ENCODE results near the gene TOLLIP. TPM values are rescaled to one million over a fixed set of nuclear protein-coding genes. Genes with fewer than 3 reads are reported as not detected.
"Not testable (repeated sequence)": the region's sequence is repeated elsewhere in the genome, so short reads cannot be mapped to it uniquely, and the experiment has no call there.

The TOLLIP gene
- total RNA-seq, 2 donors from 2014 or later, result 40.2 to 56.3 TPM

DNA sequence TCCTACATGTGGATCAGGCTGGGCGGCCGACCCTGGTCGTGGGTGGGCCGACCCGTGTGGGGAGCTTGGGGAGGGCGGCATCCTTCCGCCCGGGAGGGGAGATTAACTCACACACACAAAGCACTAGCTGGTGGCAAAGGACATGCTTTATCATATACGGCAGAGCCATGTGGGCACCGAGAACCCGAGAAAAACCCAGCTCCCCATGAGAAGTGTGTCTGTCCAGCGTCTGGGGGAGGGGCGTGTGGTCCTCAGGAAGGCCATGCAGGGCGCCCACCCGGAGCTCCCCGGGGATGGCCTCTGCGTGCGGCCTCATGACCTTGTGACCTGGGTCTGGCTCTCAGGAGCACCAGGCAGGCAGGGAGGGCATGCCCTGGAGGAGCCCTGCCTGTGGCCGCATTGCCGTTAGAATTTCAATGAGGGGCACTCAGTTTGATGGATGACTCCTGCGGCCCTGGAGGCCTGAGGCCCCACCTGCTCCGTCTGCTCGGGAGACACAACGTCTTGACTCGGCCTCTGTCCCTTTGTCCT lies 39.4 kb upstream of the TOLLIP start:
- DNase-seq (no peak), ATAC-seq (no peak)
- H3K27me3 Mint-ChIP-seq, result peaks cover 7% of the 10 kb centered on the region
- H3K4me1 Mint-ChIP-seq, result peaks cover 2% of the 10 kb centered on the region
- no peak overlapping the region for H3K4me3 Mint-ChIP-seq
- H3K9me3 ChIP-seq (ENCODE audit: control insufficient read depth, low read length, poor library complexity, severe bottlenecking), result no peaks in the 10 kb centered on the region
- H3K36me3 Mint-ChIP-seq (ENCODE audit: low read depth), result no peaks in the 10 kb centered on the region
- no peak overlapping the region for H3K27ac Mint-ChIP-seq

DNA sequence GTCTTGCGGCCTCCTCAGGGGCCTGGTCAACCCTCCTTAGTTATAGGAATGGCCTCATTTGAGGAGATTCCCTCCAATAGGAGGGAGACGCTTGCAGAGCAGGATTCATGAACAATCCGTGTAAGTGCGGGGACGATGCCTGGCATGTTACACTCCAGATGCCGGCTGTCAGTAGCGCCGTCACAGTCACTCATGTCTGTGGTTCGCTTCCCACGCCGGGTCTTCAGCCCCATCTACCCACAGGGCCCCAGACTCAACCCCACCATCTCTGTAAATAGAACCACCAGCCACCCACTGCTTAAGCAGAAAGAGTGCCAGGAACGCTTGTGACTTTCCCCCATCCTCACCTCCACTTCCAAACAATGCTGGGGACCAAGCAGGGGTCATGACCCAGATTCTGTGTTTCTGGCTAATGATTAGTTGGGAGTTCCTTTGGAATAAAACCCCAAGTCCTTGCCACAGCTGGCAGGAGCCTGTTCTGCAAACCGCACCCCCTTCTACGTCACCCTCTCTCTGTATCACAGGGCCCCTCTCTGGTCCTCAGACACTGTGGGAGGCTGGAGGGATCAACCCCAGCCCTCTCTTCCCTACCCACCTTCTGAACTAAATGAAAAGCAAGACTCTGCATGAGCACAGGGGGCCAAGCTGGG lies 38.8 kb upstream of the TOLLIP start:
- H3K27ac Mint-ChIP-seq, result no peak overlapping the region
- no peak for ATAC-seq
- peaks cover 2% of the 10 kb centered on the region for H3K27me3 Mint-ChIP-seq
- H3K9me3 ChIP-seq (ENCODE audit: control insufficient read depth, low read length, poor library complexity, severe bottlenecking), result no peaks in the 10 kb centered on the region
- no peak overlapping the region for H3K4me3 Mint-ChIP-seq
- peaks cover 2% of the 10 kb centered on the region for H3K4me1 Mint-ChIP-seq
- H3K36me3 Mint-ChIP-seq (ENCODE audit: low read depth), result no peaks in the 10 kb centered on the region
- DNase-seq, result no peak

DNA sequence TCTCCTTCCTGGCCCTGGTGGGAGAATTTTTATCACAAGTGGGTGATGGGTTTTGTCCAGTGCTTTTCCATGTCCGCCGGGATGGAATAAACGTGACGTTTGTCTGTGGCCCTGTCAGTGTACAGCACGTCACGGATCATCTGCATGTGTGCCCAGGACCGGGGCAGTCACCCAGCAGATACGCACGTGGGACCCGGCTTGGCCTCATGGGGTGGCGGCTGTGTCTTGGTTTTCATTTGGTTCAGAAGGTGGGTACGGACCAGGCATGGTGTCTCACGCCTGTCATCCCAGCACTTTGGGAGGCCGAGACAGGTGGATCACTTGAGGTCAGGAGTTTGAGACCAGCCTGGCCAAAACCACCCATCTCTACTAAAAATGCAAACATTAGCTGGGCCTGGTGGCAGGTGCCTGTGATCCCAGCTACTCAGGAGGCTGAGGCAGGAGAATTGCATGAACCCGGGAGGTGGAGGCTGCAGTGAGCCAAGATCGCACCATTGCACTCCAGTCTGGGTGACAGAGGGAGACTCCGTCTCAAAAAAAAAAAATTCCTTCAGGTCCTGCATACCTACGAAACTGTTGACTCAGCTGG lies 38.1 kb upstream of the TOLLIP start:
- H3K4me1 Mint-ChIP-seq; H3K36me3 Mint-ChIP-seq (ENCODE audit: low read depth); H3K27me3 Mint-ChIP-seq; ATAC-seq; H3K4me3 Mint-ChIP-seq; H3K27ac Mint-ChIP-seq; DNase-seq; H3K9me3 ChIP-seq (ENCODE audit: control insufficient read depth, low read length, poor library complexity, severe bottlenecking): not testable (repeated sequence)

DNA sequence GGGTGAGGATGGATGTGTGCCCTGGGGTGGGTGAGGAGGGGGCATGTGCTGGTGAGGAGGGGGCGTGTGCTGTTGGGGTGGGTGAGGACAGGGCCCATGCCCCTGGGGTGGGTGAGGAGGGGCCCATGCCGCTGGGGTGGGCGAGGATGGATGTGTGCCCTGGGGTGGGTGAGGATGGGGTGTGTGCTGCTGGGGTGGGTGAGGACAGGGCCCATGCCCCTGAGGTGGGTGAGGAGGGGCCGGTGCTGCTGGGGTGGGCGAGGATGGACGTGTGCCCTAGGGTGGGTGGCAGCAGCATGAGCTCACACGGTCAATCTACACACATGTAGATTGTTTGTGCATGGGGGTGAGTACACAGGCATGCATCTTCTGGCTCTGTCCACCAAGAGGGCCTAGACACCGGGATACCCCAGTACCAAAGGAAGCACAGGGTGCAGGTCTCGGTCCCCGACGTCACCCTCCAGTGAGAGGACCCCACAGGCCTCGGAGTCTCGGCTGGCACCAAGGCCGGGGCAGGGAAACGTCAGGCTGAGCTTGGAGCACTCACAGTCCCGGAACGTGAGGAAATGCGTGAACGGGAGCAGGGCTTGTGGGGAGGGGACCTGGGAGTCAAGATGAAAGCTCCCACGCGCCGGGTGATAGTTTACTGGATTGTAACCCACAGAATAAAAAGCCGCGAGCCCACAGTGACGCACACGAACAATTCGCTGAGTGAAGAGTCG lies 37.4 kb upstream of the TOLLIP start:
- no peaks in the 10 kb centered on the region for H3K27me3 Mint-ChIP-seq
- H3K36me3 Mint-ChIP-seq (ENCODE audit: low read depth), result no peaks in the 10 kb centered on the region
- peaks cover 2% of the 10 kb centered on the region for H3K4me1 Mint-ChIP-seq
- DNase-seq (no peak), ATAC-seq (no peak)
- H3K27ac Mint-ChIP-seq, result no peak overlapping the region
- no peak overlapping the region for H3K4me3 Mint-ChIP-seq
- no peaks in the 10 kb centered on the region for H3K9me3 ChIP-seq (ENCODE audit: control insufficient read depth, low read length, poor library complexity, severe bottlenecking)

DNA sequence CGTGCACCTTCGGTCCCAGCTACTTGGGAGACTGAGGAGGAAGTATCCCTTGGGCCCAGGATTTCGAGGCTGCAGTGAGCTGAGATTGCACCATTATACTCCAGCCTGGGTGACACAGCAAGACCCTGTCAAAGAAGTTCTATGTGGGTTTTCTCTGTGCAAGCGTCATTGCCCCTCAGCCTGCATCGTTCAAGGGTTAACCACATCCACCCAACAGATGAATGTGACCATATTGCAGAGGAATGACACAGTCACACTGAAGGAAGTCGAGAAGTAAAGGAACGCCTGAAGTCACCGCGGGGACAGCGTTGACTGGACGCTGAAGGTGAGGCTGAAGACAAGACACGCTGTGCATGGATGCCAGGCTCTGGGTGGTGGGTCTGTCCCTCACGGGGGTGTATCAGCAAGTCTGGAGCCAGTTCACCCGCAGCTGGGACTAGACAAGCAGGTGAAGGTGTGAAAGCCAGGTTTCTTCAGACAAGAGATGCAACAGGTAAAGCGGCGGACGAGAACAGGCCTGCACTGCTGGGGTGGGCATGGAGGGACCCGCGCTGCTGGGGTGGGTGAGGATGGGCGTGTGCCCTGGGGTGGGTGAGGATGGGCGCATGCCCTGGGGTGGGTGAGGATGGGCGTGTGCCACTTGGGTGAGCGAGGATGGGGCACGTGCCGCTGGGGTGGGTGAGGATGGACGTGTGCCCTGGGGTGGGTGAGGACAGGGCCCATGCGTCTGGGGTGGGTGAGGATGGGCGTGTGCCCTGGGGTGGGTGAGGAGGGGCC lies 36.5 kb upstream of the TOLLIP start:
- H3K9me3 ChIP-seq (ENCODE audit: control insufficient read depth, low read length, poor library complexity, severe bottlenecking), result no peaks in the 10 kb centered on the region
- Mint-ChIP-seq H3K4me1 (peaks cover 2% of the 10 kb centered on the region), H3K27ac (no peak overlapping the region), H3K36me3 (ENCODE audit: low read depth) (no peaks in the 10 kb centered on the region), H3K27me3 (no peaks in the 10 kb centered on the region), H3K4me3 (no peak overlapping the region)
- ATAC-seq (no peak), DNase-seq (no peak)

DNA sequence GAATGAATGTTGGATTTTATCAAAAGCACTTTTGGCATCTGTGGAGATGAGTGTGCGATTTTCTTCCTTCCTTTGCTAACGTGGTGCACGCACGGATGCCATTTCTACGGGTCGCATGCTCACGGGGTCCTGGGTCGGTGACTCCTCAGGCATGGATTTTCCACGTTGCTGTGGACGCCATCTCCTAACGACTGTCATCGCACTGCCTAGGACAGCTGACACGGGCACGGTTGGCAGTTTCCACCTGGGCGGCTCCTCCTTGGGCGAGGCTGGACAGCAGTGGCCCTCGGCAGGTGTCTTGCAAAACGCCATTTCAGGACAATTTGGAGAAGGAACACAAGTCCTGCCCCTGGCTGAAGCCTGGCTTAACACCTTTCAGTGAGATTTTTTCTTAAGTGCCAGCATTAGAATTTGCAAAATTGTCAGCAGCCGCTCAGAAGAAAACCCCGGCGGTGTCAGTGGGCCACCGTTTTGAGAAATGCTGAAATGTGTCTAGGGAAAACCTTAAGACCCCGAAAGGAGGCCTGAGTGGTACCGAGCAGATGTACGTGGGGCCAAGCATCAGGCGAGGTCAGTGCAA lies 34.7 kb upstream of the TOLLIP start:
- ATAC-seq, result no peak
- H3K9me3 ChIP-seq (ENCODE audit: control insufficient read depth, low read length, poor library complexity, severe bottlenecking), result no peaks in the 10 kb centered on the region
- DNase-seq, result no peak
- Mint-ChIP-seq H3K27me3 (no peaks in the 10 kb centered on the region), H3K36me3 (ENCODE audit: low read depth) (no peaks in the 10 kb centered on the region), H3K4me3 (no peak overlapping the region), H3K4me1 (peaks cover 2% of the 10 kb centered on the region), H3K27ac (no peak overlapping the region)

DNA sequence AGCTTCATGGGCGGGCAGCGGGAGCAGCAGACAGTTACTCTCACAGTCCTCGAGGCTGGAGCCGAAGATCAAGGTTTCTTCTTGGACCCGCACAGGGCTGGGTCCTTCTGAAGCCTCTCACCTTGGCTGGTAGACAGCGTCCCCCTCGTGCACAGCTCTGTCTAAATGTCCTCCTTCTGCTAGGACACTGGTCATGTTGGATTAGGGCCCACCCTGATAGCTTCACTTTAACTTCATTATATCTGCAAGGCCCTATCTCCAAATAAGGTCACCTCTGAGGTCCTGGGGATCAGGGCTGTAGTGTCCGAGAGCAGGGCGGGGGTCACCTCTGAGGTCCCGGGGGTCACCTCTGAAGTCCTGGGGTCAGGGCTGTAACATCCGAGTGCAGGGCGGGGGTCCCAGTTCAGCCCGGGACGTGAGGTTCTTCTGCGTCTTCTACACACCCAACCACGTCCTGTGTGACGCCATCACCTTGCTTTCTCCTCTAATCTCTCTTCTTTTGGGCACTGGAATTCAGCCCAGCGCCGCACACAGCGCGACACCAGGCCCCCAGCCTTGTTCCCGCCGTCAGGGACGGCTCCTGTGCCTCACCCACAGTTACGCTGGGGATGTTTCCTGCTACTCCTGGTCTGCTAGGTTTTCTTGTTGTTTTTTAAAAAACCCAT lies 34.1 kb upstream of the TOLLIP start:
- no peaks in the 10 kb centered on the region for H3K9me3 ChIP-seq (ENCODE audit: control insufficient read depth, low read length, poor library complexity, severe bottlenecking)
- Mint-ChIP-seq H3K27ac (no peak overlapping the region), H3K27me3 (no peaks in the 10 kb centered on the region), H3K4me3 (no peak overlapping the region), H3K36me3 (ENCODE audit: low read depth) (no peaks in the 10 kb centered on the region), H3K4me1 (peaks cover 2% of the 10 kb centered on the region)
- ATAC-seq, result no peak
- no peak for DNase-seq

DNA sequence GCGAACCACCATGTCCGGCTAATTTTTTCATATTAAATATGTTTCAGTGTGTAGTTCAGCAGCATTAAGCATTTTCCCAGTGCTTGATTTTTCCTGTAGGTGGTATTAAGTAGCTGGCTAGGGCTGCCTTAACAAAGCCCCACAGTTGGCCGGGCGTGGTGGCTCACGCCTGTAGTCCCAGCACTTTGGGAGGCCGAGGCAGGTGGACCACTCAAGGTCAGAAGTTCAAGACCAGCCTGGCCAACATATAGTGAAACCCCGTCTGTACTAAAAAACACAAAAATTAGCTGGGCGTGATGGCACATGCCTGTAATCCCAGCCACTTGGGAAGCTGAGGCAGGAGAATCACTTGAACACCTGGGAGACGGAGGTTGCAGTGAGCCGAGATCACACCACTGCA lies 33.5 kb upstream of the TOLLIP start:
- H3K36me3 Mint-ChIP-seq (ENCODE audit: low read depth), result no peaks in the 10 kb centered on the region
- H3K9me3 ChIP-seq (ENCODE audit: control insufficient read depth, low read length, poor library complexity, severe bottlenecking), result no peaks in the 10 kb centered on the region
- ATAC-seq, result no peak
- H3K4me3 Mint-ChIP-seq, result no peak overlapping the region
- no peak overlapping the region for H3K27ac Mint-ChIP-seq
- H3K27me3 Mint-ChIP-seq, result no peaks in the 10 kb centered on the region
- H3K4me1 Mint-ChIP-seq, result peaks cover 2% of the 10 kb centered on the region
- DNase-seq, result no peak

DNA sequence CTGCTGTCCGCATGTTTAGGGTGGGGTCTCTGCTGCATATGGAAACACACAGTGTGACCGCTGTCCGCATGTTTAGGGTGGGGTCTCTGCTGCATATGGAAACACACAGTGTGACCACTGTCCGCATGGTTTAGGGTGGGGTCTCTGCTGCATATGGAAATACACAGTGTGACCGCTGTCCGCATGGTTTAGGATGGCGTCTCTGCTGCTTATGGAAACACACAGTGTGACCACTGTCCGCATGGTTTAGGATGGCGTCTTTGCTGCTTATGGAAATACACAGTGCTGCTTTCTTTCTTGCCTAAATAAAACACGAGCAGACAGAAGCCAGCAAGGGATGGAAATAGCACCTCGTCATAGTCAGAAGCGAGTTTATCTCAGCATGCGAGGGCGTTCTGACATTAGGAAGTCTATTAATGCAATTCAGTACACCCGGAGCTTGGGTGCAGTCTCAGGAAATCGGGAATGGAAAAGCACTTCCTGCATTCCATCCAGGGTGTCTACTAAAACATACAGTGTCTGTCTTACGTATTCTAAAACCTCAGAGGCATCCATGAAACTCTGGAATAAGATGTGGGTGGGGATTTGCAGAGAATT lies 32.6 kb upstream of the TOLLIP start:
- no peaks in the 10 kb centered on the region for H3K9me3 ChIP-seq (ENCODE audit: control insufficient read depth, low read length, poor library complexity, severe bottlenecking)
- Mint-ChIP-seq H3K27me3 (no peaks in the 10 kb centered on the region), H3K4me1 (peaks cover 2% of the 10 kb centered on the region), H3K36me3 (ENCODE audit: low read depth) (no peaks in the 10 kb centered on the region), H3K4me3 (no peak overlapping the region), H3K27ac (no peak overlapping the region)
- DNase-seq, result no peak
- ATAC-seq, result no peak

DNA sequence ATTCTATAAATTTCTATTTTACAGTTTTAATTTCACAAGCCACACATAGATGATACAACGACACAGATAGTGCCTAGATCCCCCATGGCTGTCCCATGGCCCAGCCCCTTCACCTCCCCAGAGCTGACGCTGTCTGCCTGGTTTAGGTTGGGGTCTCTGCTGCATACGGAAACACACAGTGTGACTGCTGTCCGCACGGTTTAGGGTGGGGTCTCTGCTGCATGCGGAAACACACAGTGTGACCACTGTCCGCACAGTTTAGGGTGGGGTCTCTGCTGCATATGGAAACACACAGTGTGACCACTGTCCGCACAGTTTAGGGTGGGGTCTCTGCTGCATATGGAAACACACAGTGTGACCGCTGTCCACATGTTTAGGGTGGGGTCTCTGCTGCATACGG lies 31.8 kb upstream of the TOLLIP start:
- H3K27ac Mint-ChIP-seq; H3K4me3 Mint-ChIP-seq; DNase-seq; H3K4me1 Mint-ChIP-seq; H3K36me3 Mint-ChIP-seq (ENCODE audit: low read depth); H3K9me3 ChIP-seq (ENCODE audit: control insufficient read depth, low read length, poor library complexity, severe bottlenecking); H3K27me3 Mint-ChIP-seq; ATAC-seq: not testable (repeated sequence)

DNA sequence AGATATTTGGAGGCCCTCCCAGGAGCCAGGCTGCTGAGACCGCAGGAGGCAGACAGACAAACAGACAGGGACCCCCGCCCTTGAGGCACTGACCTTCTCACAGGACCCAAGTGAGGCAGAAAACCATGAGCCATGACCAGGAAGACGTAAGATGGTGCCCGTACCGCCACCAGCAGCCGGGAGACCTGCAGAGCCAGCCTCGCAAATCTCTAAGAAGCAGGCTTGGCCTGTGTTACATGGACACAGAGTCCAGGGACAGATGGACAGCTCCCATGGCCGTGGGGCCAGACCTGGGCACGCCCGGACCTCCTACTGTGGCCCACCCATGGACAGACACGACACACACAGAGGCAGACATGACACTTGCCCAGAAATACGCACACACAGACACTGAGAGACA lies 30.7 kb upstream of the TOLLIP start:
- Mint-ChIP-seq H3K27me3 (no peaks in the 10 kb centered on the region), H3K36me3 (ENCODE audit: low read depth) (no peaks in the 10 kb centered on the region), H3K27ac (no peak overlapping the region), H3K4me1 (no peaks in the 10 kb centered on the region), H3K4me3 (no peak overlapping the region)
- no peaks in the 10 kb centered on the region for H3K9me3 ChIP-seq (ENCODE audit: control insufficient read depth, low read length, poor library complexity, severe bottlenecking)
- ATAC-seq (no peak), DNase-seq (no peak)

DNA sequence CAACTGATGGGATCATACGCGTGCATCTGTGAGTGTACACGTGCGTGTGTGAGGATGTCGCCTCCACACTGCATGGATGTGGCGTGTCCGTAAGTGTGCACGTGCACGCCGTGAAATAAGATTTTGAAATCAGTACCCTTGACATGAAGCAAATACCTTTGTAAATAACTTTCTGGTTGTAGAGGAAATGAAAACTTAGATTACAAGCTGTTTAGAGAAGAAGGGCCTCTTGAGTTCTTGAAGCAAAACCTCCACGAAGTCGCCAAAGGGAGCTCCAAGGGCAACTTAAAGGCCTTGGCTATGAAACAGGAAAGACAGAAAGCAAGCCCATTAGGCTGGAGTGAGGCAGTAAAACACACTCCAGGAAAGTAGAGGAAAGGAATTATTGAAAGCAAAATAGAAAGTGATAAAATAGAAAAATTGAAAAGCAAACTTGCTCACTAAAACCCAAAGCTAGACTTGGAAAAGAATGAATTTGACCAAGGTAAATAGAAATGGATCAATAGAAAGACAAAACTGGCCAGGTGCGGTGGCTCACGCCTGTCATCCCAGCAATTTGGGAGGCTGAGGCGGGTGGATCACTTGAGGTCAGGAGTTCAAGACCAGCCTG lies 29.7 kb upstream of the TOLLIP start:
- Mint-ChIP-seq H3K36me3 (ENCODE audit: low read depth) (no peaks in the 10 kb centered on the region), H3K4me1 (no peaks in the 10 kb centered on the region), H3K27me3 (no peaks in the 10 kb centered on the region), H3K4me3 (no peak overlapping the region), H3K27ac (no peak overlapping the region)
- no peaks in the 10 kb centered on the region for H3K9me3 ChIP-seq (ENCODE audit: control insufficient read depth, low read length, poor library complexity, severe bottlenecking)
- ATAC-seq (no peak), DNase-seq (no peak)
